ENCODE data around the gene CMKLR1.

CMKLR1 gene

GRCh38 chr12:108313606-108314351 is 25.3 kb downstream of the CMKLR1 start:
- H3K9ac ChIP-seq: no peak overlapping the region
- no peaks in the 10 kb centered on the region for H3K36me3 ChIP-seq (ENCODE audit: insufficient read depth)
- H3K27me3 ChIP-seq (ENCODE audit: insufficient read depth, low read depth): no peaks in the 10 kb centered on the region
- no peak overlapping the region for H2AFZ ChIP-seq (ENCODE audit: low read depth)
- H4K20me1 ChIP-seq (ENCODE audit: insufficient read depth): no peaks in the 10 kb centered on the region
- H3K4me3 ChIP-seq (IDR thresholded peaks at IDR 0.05; ENCODE audit: insufficient read depth, low read depth, low read length): no peak overlapping the region
- H3K79me2 ChIP-seq (ENCODE audit: insufficient read depth, low read depth): no peaks in the 10 kb centered on the region
- TF ChIP-seq CTCF (conservative IDR thresholded peaks at IDR 0.05; ENCODE audit: low read depth, low read length): no peak
- no peak overlapping the region for H3K4me2 ChIP-seq
- no peaks in the 10 kb centered on the region for H3K4me1 ChIP-seq (ENCODE audit: low read depth, poor library complexity, severe bottlenecking)
- H3K27ac ChIP-seq: no peak overlapping the region

- no peak overlapping the region for H3K27ac ChIP-seq
- TF ChIP-seq CTCF (conservative IDR thresholded peaks at IDR 0.05; ENCODE audit: low read depth, low read length): no peak
- no peak overlapping the region for H2AFZ ChIP-seq (ENCODE audit: low read depth)
- no peak overlapping the region for H3K9ac ChIP-seq
- H3K4me2 ChIP-seq: no peak overlapping the region
- no peaks in the 10 kb centered on the region for H3K36me3 ChIP-seq (ENCODE audit: insufficient read depth)
- H3K4me1 ChIP-seq (ENCODE audit: low read depth, poor library complexity, severe bottlenecking): no peaks in the 10 kb centered on the region
- no peaks in the 10 kb centered on the region for H3K79me2 ChIP-seq (ENCODE audit: insufficient read depth, low read depth)
- no peaks in the 10 kb centered on the region for H4K20me1 ChIP-seq (ENCODE audit: insufficient read depth)
- no peak overlapping the region for H3K4me3 ChIP-seq (IDR thresholded peaks at IDR 0.05; ENCODE audit: insufficient read depth, low read depth, low read length)
- H3K27me3 ChIP-seq (ENCODE audit: insufficient read depth, low read depth): no peaks in the 10 kb centered on the region
Measured at GRCh38 chr12:108313241-108313605, 25.9 kb downstream of the CMKLR1 start.

GRCh38 chr12:108312693-108313189 is 26.4 kb downstream of the CMKLR1 start:
- no peaks in the 10 kb centered on the region for H3K27me3 ChIP-seq (ENCODE audit: insufficient read depth, low read depth)
- H3K9ac ChIP-seq: no peak overlapping the region
- H3K4me1 ChIP-seq (ENCODE audit: low read depth, poor library complexity, severe bottlenecking): no peaks in the 10 kb centered on the region
- H3K36me3 ChIP-seq (ENCODE audit: insufficient read depth): no peaks in the 10 kb centered on the region
- no peak overlapping the region for H2AFZ ChIP-seq (ENCODE audit: low read depth)
- no peaks in the 10 kb centered on the region for H3K79me2 ChIP-seq (ENCODE audit: insufficient read depth, low read depth)
- no peak overlapping the region for H3K4me2 ChIP-seq
- no peaks in the 10 kb centered on the region for H4K20me1 ChIP-seq (ENCODE audit: insufficient read depth)
- no peak overlapping the region for H3K4me3 ChIP-seq (IDR thresholded peaks at IDR 0.05; ENCODE audit: insufficient read depth, low read depth, low read length)
- TF ChIP-seq CTCF (conservative IDR thresholded peaks at IDR 0.05; ENCODE audit: low read depth, low read length): no peak
- no peak overlapping the region for H3K27ac ChIP-seq

- no peak overlapping the region for H3K27ac ChIP-seq
- no peak overlapping the region for H3K9ac ChIP-seq
- no peak for TF ChIP-seq CTCF (conservative IDR thresholded peaks at IDR 0.05; ENCODE audit: low read depth, low read length)
- no peaks in the 10 kb centered on the region for H3K27me3 ChIP-seq (ENCODE audit: insufficient read depth, low read depth)
- H3K4me3 ChIP-seq (IDR thresholded peaks at IDR 0.05; ENCODE audit: insufficient read depth, low read depth, low read length): no peak overlapping the region
- H3K79me2 ChIP-seq (ENCODE audit: insufficient read depth, low read depth): no peaks in the 10 kb centered on the region
- H3K36me3 ChIP-seq (ENCODE audit: insufficient read depth): no peaks in the 10 kb centered on the region
- H3K4me2 ChIP-seq: no peak overlapping the region
- H4K20me1 ChIP-seq (ENCODE audit: insufficient read depth): no peaks in the 10 kb centered on the region
- no peak overlapping the region for H2AFZ ChIP-seq (ENCODE audit: low read depth)
- H3K4me1 ChIP-seq (ENCODE audit: low read depth, poor library complexity, severe bottlenecking): no peaks in the 10 kb centered on the region
Measured at GRCh38 chr12:108312073-108312659, 26.9 kb downstream of the CMKLR1 start.
